COR-L47 (cell line): ENCODE data around the gene SLAMF7.
"Not testable (repeated sequence)": the region's sequence is repeated elsewhere in the genome, so short reads cannot be mapped to it uniquely, and the experiment has no call there.

Source experiments
- DNase-seq: peaks from one replicate; lab custom pipeline; 2025; lab: John Stamatoyannopoulos, UW

The SLAMF7 gene

DNA sequence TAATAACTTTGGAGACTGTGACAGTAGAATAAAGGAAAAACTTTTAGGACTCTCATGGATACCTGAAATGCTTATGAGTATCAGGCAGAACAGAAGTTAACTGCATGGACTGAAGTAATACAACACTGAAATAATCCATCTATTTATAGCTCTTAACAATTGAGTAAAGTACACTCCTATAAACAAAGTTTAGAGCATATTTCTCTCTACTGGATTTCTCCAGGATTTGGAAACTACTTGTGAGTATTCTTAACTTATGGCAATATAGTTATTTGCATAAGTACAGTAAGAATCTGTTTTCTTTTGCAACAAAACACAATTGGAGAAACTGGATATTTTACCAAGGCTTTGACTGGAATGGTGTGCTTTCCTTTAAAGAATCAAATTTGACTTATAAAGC lies 17.6 kb upstream of the SLAMF7 start:
- DNase-seq, result no peak

DNA sequence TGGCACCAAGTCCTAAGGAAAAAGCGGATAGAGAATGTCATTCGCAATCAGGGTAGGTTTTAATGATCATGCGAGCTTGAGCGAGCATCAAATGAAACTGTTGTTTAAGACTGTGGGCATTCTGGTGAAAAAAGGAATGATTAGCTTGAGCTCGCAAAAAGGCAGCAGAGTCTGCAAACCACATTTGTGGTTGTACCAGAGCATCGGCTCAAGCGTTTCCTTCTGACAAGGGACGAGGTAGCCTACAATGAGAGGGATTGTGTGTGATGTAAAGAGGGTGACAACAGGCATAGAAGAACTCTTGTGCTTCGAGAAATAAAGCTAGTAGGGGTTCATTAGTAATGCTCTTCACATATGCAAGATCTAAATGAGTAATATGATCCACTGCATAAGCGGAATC lies 16.3 kb upstream of the SLAMF7 start:
- no peak for DNase-seq

DNA sequence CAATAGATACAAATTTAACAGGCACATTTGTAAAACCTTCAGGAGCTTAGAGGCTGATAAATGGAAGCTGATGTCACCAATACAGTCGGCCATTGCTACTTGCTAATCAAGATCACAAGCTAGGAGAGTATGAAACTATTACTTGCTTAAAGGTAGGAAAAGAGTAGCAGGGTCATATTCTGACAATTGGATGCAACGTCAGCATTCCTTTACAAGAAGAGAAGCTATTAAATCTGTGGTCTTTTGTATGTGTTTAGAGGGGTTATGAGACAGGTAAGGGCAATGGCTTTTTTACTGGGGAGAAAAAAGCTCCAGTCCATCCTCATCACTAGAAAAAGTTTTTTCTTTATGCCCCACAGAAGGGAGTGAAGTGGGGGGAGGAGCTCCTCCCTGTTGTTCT lies 15.7 kb upstream of the SLAMF7 start:
- no peak for DNase-seq

DNA sequence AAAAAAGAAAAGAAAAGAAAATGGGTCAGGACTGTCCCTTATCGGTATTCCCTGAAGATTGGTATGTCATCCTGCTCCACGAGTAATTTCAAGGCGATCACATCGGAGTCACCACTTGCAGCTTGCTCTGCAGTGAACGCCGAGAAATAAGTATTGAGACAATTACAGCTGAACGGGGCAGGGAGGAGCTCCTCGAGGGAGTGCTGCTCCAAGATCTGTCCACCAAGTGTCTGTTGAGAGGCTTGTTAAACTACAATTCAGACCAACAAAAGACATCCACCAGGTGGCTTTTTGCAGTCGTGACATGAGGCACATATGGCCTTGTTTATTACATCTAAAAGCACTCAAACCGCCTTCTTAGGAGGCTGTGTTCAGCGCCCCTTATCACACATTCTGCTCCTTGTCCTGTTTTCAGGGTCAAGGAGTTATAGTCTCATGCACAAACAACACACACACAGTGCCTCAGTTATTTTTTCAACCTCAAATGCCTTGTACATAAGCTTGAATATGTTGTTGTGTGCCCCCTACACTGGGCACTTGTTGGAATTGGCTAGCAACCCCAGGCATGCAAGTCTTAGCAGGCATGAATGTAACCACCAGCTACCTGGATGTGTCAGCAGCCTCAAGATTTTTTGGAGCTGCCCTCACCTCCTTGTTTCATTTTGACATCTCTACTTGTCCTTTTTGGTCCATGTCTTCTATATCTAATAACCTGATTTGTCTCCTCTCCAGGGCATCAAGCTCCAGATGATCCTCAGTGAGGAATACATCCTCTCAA lies 14.4 kb upstream of the SLAMF7 start:
- DNase-seq, result no peak

DNA sequence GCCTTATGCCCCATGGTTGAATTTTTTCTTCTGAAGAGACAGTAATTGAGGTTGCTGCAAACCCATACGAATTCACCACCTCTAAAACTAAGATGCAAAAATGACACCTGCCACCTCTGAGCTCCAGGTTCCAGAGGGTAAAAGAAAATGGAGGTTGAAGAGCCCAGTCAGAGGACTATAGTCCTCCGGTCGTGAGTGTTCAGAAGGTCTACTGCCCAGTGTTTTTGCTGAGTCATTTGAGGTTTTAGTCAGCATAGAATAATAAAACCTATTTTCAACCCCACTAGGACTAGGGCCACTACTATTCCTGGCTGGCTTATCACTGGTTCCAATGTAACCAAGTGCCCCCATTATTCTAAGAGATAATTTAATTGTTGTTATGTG lies 12.9 kb upstream of the SLAMF7 start:
- no peak for DNase-seq

DNA sequence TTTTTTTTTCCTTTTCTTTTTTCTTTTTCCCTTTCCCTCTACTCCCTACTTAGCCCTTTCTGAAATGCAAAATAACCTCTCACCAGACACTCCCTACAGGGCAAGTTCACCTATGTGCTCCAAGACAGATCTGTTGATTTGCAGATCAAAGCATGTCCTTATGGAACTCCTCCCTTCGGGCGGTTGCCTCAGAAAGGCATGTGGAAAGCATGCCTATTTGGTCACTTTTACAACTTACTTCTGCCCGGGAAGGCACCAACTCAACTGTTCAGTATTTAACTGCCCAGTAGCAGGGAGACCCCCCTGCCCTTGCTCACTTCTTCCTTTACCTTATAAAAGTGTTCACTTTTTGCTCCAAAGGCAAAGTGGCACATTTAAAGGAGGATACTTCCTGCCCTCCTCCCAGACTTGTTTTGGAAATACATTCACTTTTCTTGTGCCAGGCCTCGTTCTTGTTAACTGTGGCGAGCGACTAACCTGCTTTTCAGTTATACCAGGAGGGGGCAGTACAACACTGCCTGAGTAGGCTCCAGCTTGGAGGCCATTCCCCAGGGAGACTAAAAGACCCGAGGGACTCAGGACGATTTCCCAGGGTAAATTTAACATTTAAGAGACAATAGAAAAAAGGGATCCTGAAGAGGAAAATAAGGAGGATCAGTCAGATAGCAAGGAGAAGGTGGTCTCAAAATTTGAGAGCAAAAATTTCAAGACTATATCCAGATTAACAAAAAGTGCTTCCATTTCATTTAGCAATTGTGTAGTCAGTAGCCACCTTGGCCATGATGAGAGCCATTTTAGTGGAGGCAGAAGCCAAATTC lies 12.3 kb upstream of the SLAMF7 start:
- peak; percentile 48 for DNase-seq

DNA sequence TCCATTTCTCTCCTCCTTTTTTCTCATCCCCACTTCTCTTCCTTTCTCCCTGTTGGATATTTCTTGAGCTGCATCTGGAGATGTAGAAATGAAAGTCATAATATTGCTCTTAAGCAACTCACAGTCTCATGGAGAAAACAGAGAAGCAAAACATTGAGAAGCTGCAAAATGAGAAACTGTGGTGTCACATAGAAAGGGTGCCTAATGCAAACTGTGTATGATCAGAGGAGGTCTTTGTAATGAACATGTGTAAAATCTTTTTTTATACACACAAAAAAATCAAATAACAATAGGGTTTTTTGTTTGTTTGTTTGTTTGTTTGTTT lies 11.8 kb upstream of the SLAMF7 start:
- no peak for DNase-seq

DNA sequence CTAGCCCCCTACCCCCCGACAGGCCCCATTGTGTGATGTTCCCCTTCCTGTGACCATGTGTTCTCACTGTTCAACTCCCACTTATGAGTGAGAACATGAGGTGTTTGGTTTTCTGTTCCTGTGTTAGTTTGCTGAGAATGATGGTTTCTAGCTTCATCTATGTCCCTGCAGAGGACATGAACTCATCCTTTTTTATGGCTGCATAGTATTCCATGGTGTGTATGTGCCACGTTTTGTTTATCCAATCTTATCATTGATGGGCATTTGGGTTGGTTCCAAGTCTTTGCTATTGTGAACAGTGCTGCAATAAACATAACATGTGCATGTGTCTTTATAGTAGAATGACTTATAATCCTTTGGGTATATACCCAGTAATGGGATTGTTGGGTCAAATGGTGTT lies 7.5 kb upstream of the SLAMF7 start:
- DNase-seq, result not testable (repeated sequence)

DNA sequence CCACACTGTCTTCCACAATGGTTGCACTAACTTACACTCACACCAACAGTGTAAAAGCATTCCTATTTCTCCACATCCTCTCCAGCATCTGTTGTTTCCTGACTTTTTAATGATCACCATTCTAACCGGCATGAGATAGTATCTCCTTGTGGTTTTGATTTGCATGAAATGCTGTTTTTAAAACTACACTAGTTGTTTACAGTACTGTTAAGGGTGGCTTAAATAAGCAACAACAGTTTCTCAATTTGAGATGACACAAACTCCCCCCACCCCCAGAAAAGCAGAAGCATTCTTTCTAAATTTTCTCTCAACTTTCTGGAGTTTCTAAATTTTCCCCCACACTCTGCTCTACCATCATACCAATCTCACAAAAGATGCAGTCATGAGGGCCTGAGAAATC lies 7.1 kb upstream of the SLAMF7 start:
- DNase-seq, result no peak

DNA sequence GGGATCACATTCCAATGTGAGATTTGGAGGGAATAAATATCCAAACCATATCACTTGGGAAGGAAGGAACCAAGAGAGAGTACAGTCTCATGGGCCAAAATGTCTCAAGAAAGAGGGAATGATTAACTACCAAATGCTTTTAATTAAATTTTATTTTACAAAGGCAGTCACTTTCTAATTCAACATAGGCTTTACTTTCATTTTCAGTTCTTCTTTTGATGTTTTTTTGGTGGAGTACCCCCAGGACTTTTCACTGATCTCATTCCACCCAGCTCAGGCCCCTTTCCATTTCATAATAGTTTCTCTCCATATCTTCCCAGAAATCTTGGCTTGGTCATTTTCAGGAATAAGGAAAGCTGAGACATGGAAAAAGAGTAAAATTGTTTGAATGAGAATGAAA lies 5.1 kb upstream of the SLAMF7 start:
- DNase-seq, result no peak

DNA sequence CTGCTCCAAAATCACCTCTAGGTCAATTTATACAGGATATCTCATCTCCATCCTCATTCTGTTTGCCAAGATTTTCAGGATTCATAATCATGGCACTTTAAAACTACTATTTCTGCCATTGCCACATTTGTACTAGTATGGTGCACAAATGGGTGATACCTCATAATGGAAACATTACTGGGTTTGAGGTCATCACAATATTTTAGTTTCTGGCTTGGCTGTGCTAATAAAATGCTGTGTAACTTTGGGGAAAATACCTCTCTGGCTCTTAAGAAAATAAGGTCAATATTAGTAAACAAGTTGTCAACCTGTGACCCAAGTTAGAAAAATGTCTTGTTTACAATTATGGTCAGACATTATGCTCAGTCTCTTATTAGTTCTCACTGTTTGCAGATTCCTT lies 4.7 kb upstream of the SLAMF7 start:
- DNase-seq, result no peak

DNA sequence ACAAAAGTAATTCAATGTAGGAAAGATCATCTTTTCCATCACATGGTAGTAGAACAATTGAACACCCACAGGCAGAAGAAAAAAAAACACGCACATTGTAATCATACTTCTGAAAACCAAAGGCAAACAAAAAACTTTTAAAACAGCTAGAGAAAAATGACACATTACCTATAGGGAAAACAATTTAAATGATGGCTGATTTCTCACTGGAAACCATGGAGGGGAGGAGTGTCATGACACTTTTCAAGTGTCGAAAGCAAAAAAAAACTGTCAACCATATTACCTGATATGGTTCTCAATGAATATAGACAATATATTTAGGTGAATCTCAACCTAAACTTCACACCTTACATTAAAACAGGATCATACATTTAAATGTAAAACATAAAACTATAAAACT lies 776 bp upstream of the SLAMF7 start:
- DNase-seq, result no peak

DNA sequence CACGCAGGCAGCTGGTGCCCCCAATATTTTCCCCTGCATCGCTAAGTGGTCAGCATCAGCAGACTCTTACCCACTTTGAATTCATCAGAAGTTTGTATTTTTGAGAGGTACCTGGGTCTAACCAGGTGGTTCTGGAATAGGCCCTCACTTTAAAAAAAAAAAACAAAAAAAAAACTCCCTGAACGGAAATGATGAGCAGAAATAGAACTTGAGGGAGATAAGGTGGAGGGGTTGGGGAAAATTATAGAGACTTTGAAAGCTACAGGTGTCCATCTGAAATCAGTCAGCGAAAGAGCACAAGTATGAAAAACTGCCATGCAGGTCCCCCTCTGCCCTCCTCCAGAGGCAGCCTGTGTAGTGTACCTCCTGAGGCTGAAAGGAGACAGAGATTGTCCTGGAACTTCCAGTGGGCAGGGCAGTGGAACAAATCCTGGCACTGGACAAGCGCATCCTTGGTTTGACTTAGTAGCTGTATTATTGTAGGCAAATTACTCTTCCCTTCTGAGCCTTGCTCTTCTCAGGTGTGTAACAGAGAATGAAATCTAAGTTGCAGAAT lies 1.2 kb downstream of the SLAMF7 start:
- DNase-seq, result no peak

DNA sequence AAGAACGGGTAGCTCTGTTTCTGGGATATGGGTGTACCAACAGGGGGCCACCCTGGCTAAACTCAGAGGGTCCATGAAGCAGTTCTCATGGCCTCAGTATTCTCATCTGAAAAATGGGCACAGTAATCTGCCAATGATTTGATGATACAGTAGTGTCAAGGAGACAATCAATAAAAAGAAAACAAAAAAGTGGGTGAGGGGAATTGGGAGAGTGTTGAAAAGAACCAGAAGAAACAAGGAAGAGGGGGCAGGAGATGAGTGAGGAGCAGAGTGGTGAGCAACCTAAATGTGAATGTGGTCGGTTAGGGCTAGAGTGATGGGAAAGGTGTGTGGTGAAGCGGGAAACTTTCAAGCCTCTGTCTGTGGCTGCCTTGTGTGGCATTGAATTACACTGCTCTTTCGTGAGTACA lies 2.0 kb downstream of the SLAMF7 start:
- no peak for DNase-seq

DNA sequence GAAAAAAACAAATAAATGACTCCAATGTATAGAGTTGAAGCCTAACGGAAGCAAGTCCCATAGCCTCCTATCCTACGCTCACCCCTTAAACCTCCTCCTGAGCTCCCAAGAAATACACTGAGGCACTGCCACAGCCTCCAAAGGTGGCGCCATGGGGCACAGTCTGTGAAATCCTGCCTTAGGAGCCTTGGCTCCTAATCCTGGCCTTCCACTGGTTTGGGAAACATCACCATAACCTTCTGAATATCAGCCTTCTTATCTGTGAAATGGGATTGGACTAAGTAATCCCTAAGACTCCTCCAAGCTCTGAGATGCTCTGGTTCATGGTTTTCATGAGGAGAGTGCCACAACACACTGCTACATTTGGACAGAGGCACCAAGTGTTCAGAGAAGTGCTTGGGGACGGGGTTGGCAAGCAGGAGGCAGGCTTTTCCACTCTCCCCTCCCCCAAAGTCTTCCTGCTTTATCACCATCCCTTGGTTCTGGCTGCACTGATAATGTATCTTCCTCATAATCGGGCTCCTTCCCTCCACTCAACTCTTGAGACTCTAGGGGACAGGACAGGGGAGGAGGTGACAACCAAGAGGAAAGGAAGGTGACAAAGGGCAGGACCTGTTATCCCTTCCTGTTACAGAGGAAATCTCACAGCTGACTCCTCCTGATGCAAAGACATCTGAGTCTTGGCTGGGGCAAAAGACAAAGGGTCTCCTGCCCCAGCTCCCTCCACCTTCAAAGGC lies 2.7 kb downstream of the SLAMF7 start:
- DNase-seq, result no peak

DNA sequence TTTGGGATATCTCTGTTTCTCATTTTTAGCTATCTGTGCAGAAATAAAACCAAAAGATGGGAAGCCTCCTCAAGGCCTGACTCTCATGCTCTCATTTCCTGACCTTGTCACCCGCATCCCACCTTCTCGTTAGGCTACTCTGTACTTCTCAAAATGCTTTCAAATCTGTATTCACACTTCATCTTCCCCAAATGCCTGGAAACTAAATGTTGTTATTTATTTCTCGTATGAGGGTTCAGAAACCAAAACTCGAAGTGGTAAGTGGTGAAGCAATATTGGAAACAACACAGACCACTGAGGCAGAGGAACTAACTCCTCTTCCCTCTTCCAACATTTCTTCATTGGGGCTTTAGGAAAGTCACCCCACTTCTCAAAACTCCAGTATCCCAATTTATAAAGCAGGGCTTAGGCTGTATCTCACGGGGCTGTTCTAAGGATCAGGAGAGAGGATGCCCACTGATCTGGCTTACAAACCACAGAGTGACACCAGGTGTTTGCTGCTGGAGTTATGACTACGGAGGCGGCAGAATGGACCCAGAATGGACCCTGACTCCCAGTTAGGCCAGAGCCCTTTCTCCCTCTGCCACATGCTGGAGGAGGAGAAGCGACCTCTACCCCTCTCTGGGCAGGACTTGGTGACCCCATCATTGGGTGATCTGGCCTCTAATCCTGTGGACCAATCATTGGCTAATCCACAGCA lies 3.5 kb downstream of the SLAMF7 start:
- no peak for DNase-seq

DNA sequence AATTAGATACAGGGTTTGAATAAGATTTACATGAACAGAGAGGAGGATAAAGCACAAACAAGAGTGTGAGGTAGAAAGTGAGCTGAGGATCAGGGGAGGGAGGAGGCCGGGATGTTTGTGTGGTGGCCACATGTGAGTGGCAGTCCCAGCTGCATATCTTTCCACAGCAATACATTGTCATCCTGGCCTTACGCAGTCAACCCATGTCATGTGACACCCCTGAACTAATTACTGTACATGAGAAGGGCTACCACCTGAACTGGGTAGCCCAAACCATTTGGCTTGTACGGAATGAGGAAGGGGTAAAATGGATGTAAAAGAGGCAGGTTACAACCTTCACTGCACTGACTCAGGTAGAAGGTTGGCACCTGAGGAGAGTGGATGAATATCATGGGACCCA lies 4.2 kb downstream of the SLAMF7 start:
- DNase-seq, result no peak

DNA sequence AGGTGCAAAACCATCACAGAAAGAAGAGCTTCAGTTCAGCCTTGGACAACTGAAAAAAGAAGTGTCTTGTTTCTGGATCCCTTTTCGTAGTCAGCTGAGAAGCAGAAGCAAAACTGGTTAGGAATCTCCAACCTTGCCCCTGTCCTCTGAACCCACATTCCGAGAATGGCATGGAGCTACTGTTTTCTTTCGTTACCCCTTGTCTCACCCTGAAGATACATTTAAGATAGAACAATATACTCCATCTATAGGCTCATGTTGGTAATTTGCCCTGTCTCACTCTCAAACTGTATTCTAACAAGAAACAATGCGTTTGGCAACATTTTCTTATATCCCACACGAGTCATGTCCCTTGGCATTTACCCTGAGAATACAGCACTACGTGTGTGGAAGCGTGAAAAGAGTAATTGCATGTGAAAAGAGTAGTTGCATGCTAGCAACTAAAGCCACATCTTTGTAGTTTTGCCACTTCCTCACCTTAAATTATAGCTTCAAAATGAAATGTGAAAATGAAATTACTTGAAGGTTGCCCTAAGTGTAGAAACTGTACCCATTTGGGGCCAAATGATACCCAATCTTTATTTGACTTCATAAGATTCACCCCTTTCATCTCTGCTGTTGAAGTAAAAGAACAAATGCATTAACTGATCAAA lies 5.3 kb downstream of the SLAMF7 start:
- DNase-seq, result no peak

DNA sequence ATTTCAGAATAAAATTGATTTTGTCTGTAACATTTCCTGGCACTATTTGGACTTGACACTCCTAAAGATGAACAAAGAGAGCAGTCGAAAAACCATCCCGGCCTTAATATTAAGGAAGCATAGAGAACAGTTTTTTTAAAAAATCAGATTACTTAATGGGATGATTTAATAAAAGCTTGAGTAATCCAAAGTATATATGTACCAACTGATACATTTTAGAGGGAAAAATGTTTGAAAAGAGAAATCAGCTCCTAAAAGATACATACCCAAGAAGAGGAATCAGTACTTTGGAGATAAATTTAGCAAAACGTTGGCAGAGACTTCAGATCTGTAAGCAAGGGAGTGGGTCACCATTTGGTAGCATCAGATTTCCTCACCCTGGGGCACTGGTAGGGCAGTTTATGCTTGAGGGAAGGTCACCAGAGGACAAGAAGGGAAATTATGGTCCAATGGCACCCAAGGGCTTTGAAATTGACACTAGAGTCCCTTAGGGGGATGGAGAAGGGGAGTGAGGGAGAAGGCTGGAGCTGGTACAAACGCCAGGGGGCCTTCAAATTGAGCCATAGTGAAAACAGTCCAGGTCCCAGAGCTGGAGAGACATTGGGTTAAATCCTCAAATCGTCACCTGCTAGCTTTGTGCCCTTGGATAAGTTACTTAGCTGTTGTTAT lies 5.9 kb downstream of the SLAMF7 start:
- no peak for DNase-seq

DNA sequence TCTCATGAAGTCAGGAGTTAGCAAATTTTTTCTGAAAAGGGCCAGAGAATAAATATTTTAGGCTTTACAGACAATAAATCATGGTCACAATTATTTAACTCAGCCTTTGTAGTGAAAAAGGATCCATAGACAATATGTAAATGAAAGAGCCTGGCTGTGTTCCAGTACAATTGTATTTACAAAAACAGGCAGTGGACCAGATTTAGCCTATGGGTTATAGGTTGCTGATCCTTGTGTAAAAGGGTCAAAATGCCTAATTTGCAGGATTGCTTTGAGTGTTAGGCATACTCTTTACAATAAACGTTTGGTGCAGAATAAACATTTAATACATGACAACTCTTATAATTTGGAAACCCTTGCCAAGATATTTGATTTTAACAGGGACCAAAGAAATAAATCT lies 6.5 kb downstream of the SLAMF7 start:
- DNase-seq, result no peak
